Globus pallidus (tissue), 1 donor: Measurements from ENCODE around the gene MEIG1.
"Not testable (repeated sequence)": the region's sequence is repeated elsewhere in the genome, so short reads cannot be mapped to it uniquely, and the experiment has no call there.

ENCODE experiments used
- DNase-seq: peaks from one replicate; pipeline ENCODE4 v3.0.0-alpha.2; 2015; ENCODE audit warnings: low spot score

Gene MEIG1

GRCh38 chr10:14954934-14955333, 4.3 kb upstream of the MEIG1 start:
- DNase-seq = no peak

- DNase-seq = no peak
Observed at GRCh38 chr10:14958872-14959220, 342 bp upstream of the MEIG1 start.

- no peak for DNase-seq
Observed at GRCh38 chr10:14967897-14968296, 8.7 kb downstream of the MEIG1 start.

- no peak for DNase-seq
Observed at GRCh38 chr10:14971867-14972448, 12.8 kb downstream of the MEIG1 start.

GRCh38 chr10:14974153-14974998, 15.2 kb downstream of the MEIG1 start:
- DNase-seq = not testable (repeated sequence)

- DNase-seq = no peak
Observed at GRCh38 chr10:14975672-14976273, 16.6 kb downstream of the MEIG1 start.

- no peak for DNase-seq
Observed at GRCh38 chr10:14982744-14983143, 23.6 kb downstream of the MEIG1 start.

- DNase-seq = not testable (repeated sequence)
Observed at GRCh38 chr10:14989552-14989951, 30.4 kb downstream of the MEIG1 start.

GRCh38 chr10:14991035-14991749, 32.0 kb downstream of the MEIG1 start:
- not testable (repeated sequence) for DNase-seq

- DNase-seq = not testable (repeated sequence)
Observed at GRCh38 chr10:14992336-14992735, 33.1 kb downstream of the MEIG1 start.

GRCh38 chr10:14993500-14994455, 34.6 kb downstream of the MEIG1 start:
- not testable (repeated sequence) for DNase-seq

GRCh38 chr10:14995964-14996565, 36.9 kb downstream of the MEIG1 start:
- no peak for DNase-seq

- not testable (repeated sequence) for DNase-seq
Observed at GRCh38 chr10:15013530-15013929, 54.3 kb downstream of the MEIG1 start.

- DNase-seq = no peak
Observed at GRCh38 chr10:15015451-15015850, 56.3 kb downstream of the MEIG1 start.

GRCh38 chr10:15020966-15021365, 61.8 kb downstream of the MEIG1 start:
- not testable (repeated sequence) for DNase-seq
